Measurements from ENCODE around the gene CDH12. TPM values are rescaled to one million over a fixed set of nuclear protein-coding genes. Genes with fewer than 3 reads are reported as not detected.
"Not testable (repeated sequence)": the region's sequence is repeated elsewhere in the genome, so short reads cannot be mapped to it uniquely, and the experiment has no call there.

Gene CDH12
- total RNA-seq, 1 donor from 2014 or later: not detected

- Mint-ChIP-seq H3K4me3 (no peak overlapping the region), H3K27me3 (ENCODE audit: insufficient read depth) (no peaks in the 10 kb centered on the region), H3K27ac (no peak overlapping the region), H3K9me3 (peaks cover 5% of the 10 kb centered on the region), H3K36me3 (ENCODE audit: low read depth) (no peaks in the 10 kb centered on the region), H3K4me1 (ENCODE audit: low read depth) (no peaks in the 10 kb centered on the region)
- intact Hi-C loops (cut with micrococcal nuclease): no loop called here
- DNase-seq (ENCODE audit: low spot score): no peak
These were observed 505.1 kb downstream of the CDH12 start for GRCh38 chr5:22348027-22348426.

DNA sequence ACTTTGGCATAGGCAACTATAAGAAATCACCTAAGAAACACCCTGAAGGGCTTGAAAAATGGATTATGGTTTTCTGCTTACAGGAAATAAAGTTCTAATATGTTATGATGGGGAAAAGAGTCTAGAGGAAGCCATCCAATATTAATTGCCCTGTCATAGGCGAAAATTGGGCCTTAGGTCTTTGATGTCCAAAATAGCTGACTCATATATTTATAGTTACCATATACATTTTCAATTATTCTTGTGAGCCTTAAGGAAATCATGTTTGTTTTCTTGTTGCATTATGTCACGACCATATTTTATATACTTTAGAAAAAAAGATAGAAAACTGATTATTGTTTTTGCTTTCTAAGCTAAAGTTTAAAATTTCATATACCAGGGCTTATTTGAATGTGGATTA is 509.1 kb downstream of the CDH12 start:
- no peak for DNase-seq (ENCODE audit: low spot score)
- Mint-ChIP-seq H3K4me3 (no peak overlapping the region), H3K27me3 (ENCODE audit: insufficient read depth) (no peaks in the 10 kb centered on the region), H3K9me3 (no peaks in the 10 kb centered on the region), H3K4me1 (ENCODE audit: low read depth) (no peaks in the 10 kb centered on the region), H3K27ac (no peak overlapping the region), H3K36me3 (ENCODE audit: low read depth) (no peaks in the 10 kb centered on the region)
- intact Hi-C loops (cut with micrococcal nuclease): no loop called here

DNA sequence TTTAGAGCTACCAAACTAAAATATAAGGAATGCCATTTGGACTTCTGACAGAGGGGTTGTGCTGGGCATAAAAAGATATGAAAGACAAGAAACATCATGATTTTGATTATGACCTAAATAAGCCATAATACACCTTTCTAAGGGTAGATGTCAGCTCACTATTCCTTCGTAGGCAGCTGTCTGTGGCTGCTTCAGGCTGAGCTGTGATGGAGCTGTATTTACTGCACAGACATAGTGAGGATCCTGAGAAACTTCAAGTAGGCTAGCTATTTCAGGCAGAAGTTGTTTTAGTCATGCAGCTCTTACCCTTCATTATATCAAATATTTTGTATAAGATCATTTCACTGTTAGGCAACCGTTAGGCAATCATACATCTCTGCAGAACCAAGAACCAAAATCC is 511.7 kb downstream of the CDH12 start:
- H3K4me3 Mint-ChIP-seq: no peak overlapping the region
- no peaks in the 10 kb centered on the region for H3K4me1 Mint-ChIP-seq (ENCODE audit: low read depth)
- DNase-seq (ENCODE audit: low spot score): no peak
- H3K27me3 Mint-ChIP-seq (ENCODE audit: insufficient read depth): no peaks in the 10 kb centered on the region
- H3K27ac Mint-ChIP-seq: no peak overlapping the region
- peaks cover 9% of the 10 kb centered on the region for H3K9me3 Mint-ChIP-seq
- intact Hi-C loops (cut with micrococcal nuclease): no loop called here
- no peaks in the 10 kb centered on the region for H3K36me3 Mint-ChIP-seq (ENCODE audit: low read depth)

GRCh38 chr5:22332949-22333348 is 520.2 kb downstream of the CDH12 start:
- H3K27me3 Mint-ChIP-seq (ENCODE audit: insufficient read depth); H3K4me3 Mint-ChIP-seq; H3K27ac Mint-ChIP-seq; DNase-seq (ENCODE audit: low spot score); H3K4me1 Mint-ChIP-seq (ENCODE audit: low read depth); H3K36me3 Mint-ChIP-seq (ENCODE audit: low read depth); intact Hi-C loops (cut with micrococcal nuclease): not testable (repeated sequence)
- peaks cover 29% of the 10 kb centered on the region for H3K9me3 Mint-ChIP-seq

DNA sequence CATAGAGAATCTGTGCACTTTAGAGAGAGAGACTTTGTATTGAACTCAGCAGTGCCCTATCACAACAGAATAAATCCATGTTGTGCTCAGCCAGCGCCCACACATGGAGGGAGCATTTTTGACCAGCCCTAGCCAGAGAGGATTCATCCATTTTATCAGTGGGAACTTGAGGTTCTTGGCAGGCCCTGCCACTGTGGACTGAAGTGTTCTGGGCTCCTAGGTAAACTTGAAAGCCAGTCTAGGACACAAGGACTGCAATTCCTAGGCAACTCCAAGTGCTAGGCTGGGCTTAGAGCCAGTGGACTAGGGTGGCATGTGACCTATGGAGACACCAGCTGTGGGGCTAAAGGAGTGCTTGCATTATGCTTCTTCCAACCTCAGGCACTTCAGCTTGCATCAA is 523.5 kb downstream of the CDH12 start:
- H3K9me3 Mint-ChIP-seq: peaks cover 10% of the 10 kb centered on the region
- H3K36me3 Mint-ChIP-seq (ENCODE audit: low read depth): no peaks in the 10 kb centered on the region
- no peak for DNase-seq (ENCODE audit: low spot score)
- no peak overlapping the region for H3K4me3 Mint-ChIP-seq
- H3K27me3 Mint-ChIP-seq (ENCODE audit: insufficient read depth): no peaks in the 10 kb centered on the region
- no peaks in the 10 kb centered on the region for H3K4me1 Mint-ChIP-seq (ENCODE audit: low read depth)
- intact Hi-C loops (cut with micrococcal nuclease): no loop called here
- H3K27ac Mint-ChIP-seq: no peak overlapping the region

DNA sequence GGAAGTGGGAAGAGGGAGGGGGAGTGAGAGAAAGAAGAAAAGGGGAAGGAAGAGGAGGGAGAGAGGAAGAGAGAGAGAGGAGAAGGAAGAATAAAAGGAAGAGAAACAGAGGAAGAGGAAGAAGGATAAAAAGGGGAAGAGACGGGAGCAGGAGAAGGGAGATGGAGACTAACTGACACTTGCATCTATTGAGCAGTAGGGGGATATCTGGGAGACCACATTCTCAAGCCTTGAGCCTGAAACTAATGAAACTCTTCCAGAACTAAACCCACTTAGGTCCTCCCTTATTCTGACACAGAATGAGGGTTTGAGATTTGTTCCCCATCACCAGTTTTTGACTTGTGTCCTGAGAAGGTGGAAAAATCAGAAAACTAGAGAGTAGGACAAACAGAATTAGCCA is 533.3 kb downstream of the CDH12 start:
- H3K9me3 Mint-ChIP-seq: peaks cover 12% of the 10 kb centered on the region
- H3K4me3 Mint-ChIP-seq: no peak overlapping the region
- intact Hi-C loops (cut with micrococcal nuclease): no loop called here
- H3K4me1 Mint-ChIP-seq (ENCODE audit: low read depth): no peaks in the 10 kb centered on the region
- H3K27ac Mint-ChIP-seq: no peak overlapping the region
- H3K27me3 Mint-ChIP-seq (ENCODE audit: insufficient read depth): no peaks in the 10 kb centered on the region
- DNase-seq (ENCODE audit: low spot score): no peak
- H3K36me3 Mint-ChIP-seq (ENCODE audit: low read depth): no peaks in the 10 kb centered on the region

- Mint-ChIP-seq H3K27ac (no peak overlapping the region), H3K36me3 (ENCODE audit: low read depth) (no peaks in the 10 kb centered on the region), H3K9me3 (peaks cover 19% of the 10 kb centered on the region), H3K27me3 (ENCODE audit: insufficient read depth) (no peaks in the 10 kb centered on the region), H3K4me3 (no peak overlapping the region), H3K4me1 (ENCODE audit: low read depth) (no peaks in the 10 kb centered on the region)
- no peak for DNase-seq (ENCODE audit: low spot score)
- intact Hi-C loops (cut with micrococcal nuclease): no loop called here
These were observed 536.9 kb downstream of the CDH12 start for GRCh38 chr5:22316294-22316693.

DNA sequence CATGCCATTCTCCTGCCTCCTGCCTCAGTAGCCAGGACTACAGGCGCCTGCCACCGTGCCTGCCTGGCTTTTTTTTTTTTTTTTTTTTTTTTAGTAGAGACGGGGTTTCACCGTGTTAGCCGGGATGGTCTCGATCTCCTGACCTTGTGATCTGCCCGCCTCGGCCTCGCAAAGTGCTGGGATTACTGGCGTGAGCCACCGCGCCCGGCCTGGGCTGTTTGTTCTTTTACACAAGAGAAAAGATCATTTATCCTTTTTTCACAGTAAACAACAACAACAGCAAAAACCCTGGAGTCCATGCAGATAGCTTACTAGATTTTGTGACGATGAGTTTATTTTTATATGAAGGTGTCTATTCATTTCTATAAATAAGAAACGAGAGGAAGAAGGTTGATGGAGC is 538.1 kb downstream of the CDH12 start:
- H3K27ac Mint-ChIP-seq; intact Hi-C loops (cut with micrococcal nuclease); H3K4me3 Mint-ChIP-seq; DNase-seq (ENCODE audit: low spot score); H3K36me3 Mint-ChIP-seq (ENCODE audit: low read depth); H3K27me3 Mint-ChIP-seq (ENCODE audit: insufficient read depth); H3K4me1 Mint-ChIP-seq (ENCODE audit: low read depth): not testable (repeated sequence)
- peaks cover 15% of the 10 kb centered on the region for H3K9me3 Mint-ChIP-seq

DNA sequence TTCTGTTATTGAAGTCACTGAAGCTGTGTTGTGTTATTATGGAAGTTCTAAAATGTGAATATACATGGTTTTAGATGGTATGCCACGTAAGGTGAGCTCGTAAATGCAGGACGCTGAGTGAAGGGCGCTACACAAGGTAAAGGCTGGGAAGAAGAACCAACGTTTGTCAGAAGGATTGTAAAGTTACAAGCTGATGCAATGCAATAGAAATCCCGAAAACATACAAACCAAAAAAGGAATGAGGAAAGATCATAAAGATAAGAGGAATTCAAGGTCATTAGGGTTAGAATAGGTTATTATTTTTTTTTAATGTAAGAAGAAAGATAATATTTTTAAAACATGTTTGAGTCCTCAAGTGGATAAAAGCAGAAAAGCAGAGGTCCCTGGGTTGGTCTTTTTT is 538.6 kb downstream of the CDH12 start:
- no peak for DNase-seq (ENCODE audit: low spot score)
- Mint-ChIP-seq H3K4me1 (ENCODE audit: low read depth) (no peaks in the 10 kb centered on the region), H3K4me3 (no peak overlapping the region), H3K27me3 (ENCODE audit: insufficient read depth) (no peaks in the 10 kb centered on the region), H3K27ac (no peak overlapping the region), H3K36me3 (ENCODE audit: low read depth) (no peaks in the 10 kb centered on the region), H3K9me3 (peaks cover 15% of the 10 kb centered on the region)
- intact Hi-C loops (cut with micrococcal nuclease): no loop called here

- Mint-ChIP-seq H3K36me3 (ENCODE audit: low read depth) (no peaks in the 10 kb centered on the region), H3K27me3 (ENCODE audit: insufficient read depth) (no peaks in the 10 kb centered on the region), H3K4me3 (no peak overlapping the region), H3K27ac (no peak overlapping the region), H3K9me3 (no peaks in the 10 kb centered on the region), H3K4me1 (ENCODE audit: low read depth) (no peaks in the 10 kb centered on the region)
- intact Hi-C loops (cut with micrococcal nuclease): no loop called here
- no peak for DNase-seq (ENCODE audit: low spot score)
These were observed 547.1 kb downstream of the CDH12 start for GRCh38 chr5:22306011-22306410.

GRCh38 chr5:22295832-22296231 is 557.3 kb downstream of the CDH12 start:
- Mint-ChIP-seq H3K27ac (no peak overlapping the region), H3K27me3 (ENCODE audit: insufficient read depth) (no peaks in the 10 kb centered on the region), H3K4me1 (ENCODE audit: low read depth) (no peaks in the 10 kb centered on the region), H3K36me3 (ENCODE audit: low read depth) (no peaks in the 10 kb centered on the region), H3K4me3 (no peak overlapping the region), H3K9me3 (peaks cover 11% of the 10 kb centered on the region)
- no peak for DNase-seq (ENCODE audit: low spot score)
- intact Hi-C loops (cut with micrococcal nuclease): no loop called here

- Mint-ChIP-seq H3K4me1 (ENCODE audit: low read depth) (no peaks in the 10 kb centered on the region), H3K9me3 (peaks cover 15% of the 10 kb centered on the region), H3K4me3 (no peak overlapping the region), H3K27ac (no peak overlapping the region), H3K36me3 (ENCODE audit: low read depth) (no peaks in the 10 kb centered on the region), H3K27me3 (ENCODE audit: insufficient read depth) (no peaks in the 10 kb centered on the region)
- DNase-seq (ENCODE audit: low spot score): no peak
- intact Hi-C loops (cut with micrococcal nuclease): no loop called here
These were observed 560.0 kb downstream of the CDH12 start for GRCh38 chr5:22293147-22293546.

DNA sequence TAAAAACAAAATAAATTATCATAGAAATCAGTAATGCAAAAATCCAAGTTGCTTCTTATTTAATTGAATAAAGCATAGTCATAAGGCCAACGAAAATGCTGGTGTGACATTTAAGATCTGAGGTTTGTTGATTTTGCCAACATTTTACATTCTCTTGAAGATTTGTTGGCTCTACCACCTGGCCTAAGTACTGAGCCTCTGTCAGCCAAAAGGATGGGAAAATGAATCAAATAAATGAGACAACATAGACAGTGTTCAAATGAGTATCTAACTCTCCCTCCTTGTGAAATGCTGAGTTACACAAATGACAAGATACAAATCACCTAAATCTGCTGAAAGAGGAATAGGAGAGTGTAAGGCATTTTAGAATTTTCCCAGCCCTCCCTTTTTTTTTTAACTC is 575.0 kb downstream of the CDH12 start:
- no peak overlapping the region for H3K27ac Mint-ChIP-seq
- intact Hi-C loops (cut with micrococcal nuclease): no loop called here
- DNase-seq (ENCODE audit: low spot score): no peak
- peaks cover 6% of the 10 kb centered on the region for H3K9me3 Mint-ChIP-seq
- H3K4me3 Mint-ChIP-seq: no peak overlapping the region
- H3K27me3 Mint-ChIP-seq (ENCODE audit: insufficient read depth): no peaks in the 10 kb centered on the region
- H3K36me3 Mint-ChIP-seq (ENCODE audit: low read depth): no peaks in the 10 kb centered on the region
- no peaks in the 10 kb centered on the region for H3K4me1 Mint-ChIP-seq (ENCODE audit: low read depth)

GRCh38 chr5:22277006-22277405 is 576.1 kb downstream of the CDH12 start:
- Mint-ChIP-seq H3K27ac (no peak overlapping the region), H3K36me3 (ENCODE audit: low read depth) (no peaks in the 10 kb centered on the region), H3K4me1 (ENCODE audit: low read depth) (no peaks in the 10 kb centered on the region), H3K4me3 (no peak overlapping the region), H3K9me3 (peaks cover 6% of the 10 kb centered on the region), H3K27me3 (ENCODE audit: insufficient read depth) (no peaks in the 10 kb centered on the region)
- DNase-seq (ENCODE audit: low spot score): no peak
- intact Hi-C loops (cut with micrococcal nuclease): no loop called here
